Mesenchymal stem cell (in vitro differentiated cells and primary cell): ENCODE data around the gene MVP.
A peak's percentile ranks its signal among the peaks of the same experiment; 100 is the strongest.

ENCODE experiments used
- DNase-seq: peaks from one replicate; pipeline ENCODE4 v3.0.0-alpha.2; 2013
- H2AFZ ChIP-seq: one replicate; pipeline ENCODE4 v1.6.1; 2013; ENCODE audit warnings: low read depth, mild to moderate bottlenecking, control low read depth, inconsistent platforms, low read length, moderate library complexity
- H2AK5ac ChIP-seq: 2 replicates; pipeline ENCODE4 v1.6.1; 2013; ENCODE audit warnings: low read length, moderate library complexity, mild to moderate bottlenecking, inconsistent platforms; ENCODE audit not compliant: severe bottlenecking
- H2BK120ac ChIP-seq: one replicate; pipeline ENCODE4 v1.6.1; 2013; ENCODE audit warnings: low read depth, mild to moderate bottlenecking, inconsistent platforms, low read length, moderate library complexity
- H2BK12ac ChIP-seq, 2 experiments: one replicate each; pipeline ENCODE4 v1.6.1; 2013; ENCODE audit warnings: inconsistent platforms in 2 of 2, low read length in 2 of 2, mild to moderate bottlenecking in 2 of 2, moderate library complexity in 2 of 2, control low read depth in 1 of 2
- H2BK15ac ChIP-seq: one replicate; pipeline ENCODE4 v1.6.1; 2013; ENCODE audit warnings: mild to moderate bottlenecking, low read depth, inconsistent platforms; ENCODE audit not compliant: poor library complexity, severe bottlenecking
- H2BK5ac ChIP-seq: 2 replicates; pipeline ENCODE4 v1.6.1; 2013; ENCODE audit warnings: low read depth, mild to moderate bottlenecking, low read length, control low read depth, inconsistent platforms; ENCODE audit not compliant: poor library complexity, severe bottlenecking
- H3K14ac ChIP-seq, 2 experiments: one replicate each; pipeline ENCODE4 v1.6.1; 2013; ENCODE audit warnings: inconsistent platforms in 2 of 2, low read length in 2 of 2, control low read depth in 1 of 2, mild to moderate bottlenecking in 1 of 2, moderate library complexity in 1 of 2
- H3K18ac ChIP-seq, 2 experiments: one replicate each; pipeline ENCODE4 v1.6.1; 2013; ENCODE audit warnings: inconsistent platforms in 2 of 2, low read length in 2 of 2, control low read depth in 1 of 2, low read depth in 1 of 2, mild to moderate bottlenecking in 1 of 2
- H3K23ac ChIP-seq, 2 experiments: one replicate each; pipeline ENCODE4 v1.6.1; 2013; ENCODE audit warnings: inconsistent platforms in 2 of 2, low read length in 2 of 2, mild to moderate bottlenecking in 2 of 2, moderate library complexity in 2 of 2, control low read depth in 1 of 2
- H3K27ac ChIP-seq: 2 replicates; pipeline ENCODE4 v1.5.1; 2013; ENCODE audit warnings: mild to moderate bottlenecking, moderate library complexity, low read length, control low read depth, inconsistent platforms; ENCODE audit not compliant: poor library complexity, severe bottlenecking
- H3K27me3 ChIP-seq, 2 experiments: 2 replicates each; pipeline versions ENCODE4 v1.6.1 to v1.7.0; 2013; ENCODE audit warnings: low read length in 2 of 2, mild to moderate bottlenecking in 2 of 2, moderate library complexity in 2 of 2, control low read depth in 1 of 2, inconsistent platforms in 1 of 2; ENCODE audit not compliant: control insufficient read depth in 1 of 2, insufficient read depth in 1 of 2
- H3K36me3 ChIP-seq, 2 experiments: 2 replicates each; pipeline versions ENCODE4 v1.6.1 to v1.7.0; 2013; ENCODE audit warnings: low read length in 2 of 2, control low read depth in 1 of 2, inconsistent platforms in 1 of 2, low read depth in 1 of 2, mild to moderate bottlenecking in 1 of 2; ENCODE audit not compliant: insufficient read depth in 2 of 2, control insufficient read depth in 1 of 2
- H3K4ac ChIP-seq, 2 experiments: one replicate each; pipeline ENCODE4 v1.6.1; 2013; ENCODE audit warnings: inconsistent platforms in 2 of 2, low read length in 2 of 2, mild to moderate bottlenecking in 2 of 2, moderate library complexity in 2 of 2, control low read depth in 1 of 2, low read depth in 1 of 2
- H3K4me1 ChIP-seq: 2 replicates; pipeline ENCODE4 v1.6.1; 2013; ENCODE audit warnings: low read depth, low read length, control low read depth; ENCODE audit not compliant: control insufficient read depth, insufficient read depth
- H3K4me2 ChIP-seq: 2 replicates; pipeline ENCODE4 v1.6.1; 2013; ENCODE audit warnings: low read length, mild to moderate bottlenecking, inconsistent platforms; ENCODE audit not compliant: poor library complexity, severe bottlenecking
- H3K4me3 ChIP-seq, 2 experiments: 2 replicates each; pipeline versions ENCODE4 v1.5.1 to v1.7.0; 2013; ENCODE audit warnings: low read length in 2 of 2, mild to moderate bottlenecking in 2 of 2, control low read depth in 1 of 2, low read depth in 1 of 2; ENCODE audit not compliant: insufficient read depth in 1 of 2
- H3K79me1 ChIP-seq: replicated peaks from 2 replicates; pipeline ENCODE4 v1.6.1; 2013; ENCODE audit warnings: mild to moderate bottlenecking, control low read depth, low read length, inconsistent platforms; ENCODE audit not compliant: poor library complexity, severe bottlenecking
- H3K9ac ChIP-seq: 2 replicates; pipeline ENCODE4 v1.7.0; 2013; ENCODE audit warnings: mild to moderate bottlenecking, low read length, moderate library complexity
- H3K9me3 ChIP-seq: 2 replicates; pipeline ENCODE4 v1.7.0; 2013; ENCODE audit warnings: mild to moderate bottlenecking, low read length; ENCODE audit not compliant: control insufficient read depth
- H4K8ac ChIP-seq: one replicate; pipeline ENCODE4 v1.6.1; 2013; ENCODE audit warnings: inconsistent platforms, mild to moderate bottlenecking, low read length, moderate library complexity
- H4K91ac ChIP-seq: one replicate; pipeline ENCODE4 v1.6.1; 2013; ENCODE audit warnings: mild to moderate bottlenecking, low read length, inconsistent platforms
- WGBS: methylation state at CpG from one replicate; pipeline ENCODE4 v1.1.7; 2013; ENCODE audit warnings: mixed read lengths; 5-methylcytosine and 5-hydroxymethylcytosine counted together

The MVP gene

GRCh38 chr16:29821643-29822115, 1.4 kb downstream of the MVP start:
- H3K14ac ChIP-seq: no peak overlapping the region
- H3K9me3 ChIP-seq: no peaks in the 10 kb centered on the region
- H2BK120ac ChIP-seq: no peak overlapping the region
- H3K18ac ChIP-seq: peak overlapping the region; percentile 68 to 85
- H3K4ac ChIP-seq: peak overlapping the region; percentile 15 to 84
- H4K8ac ChIP-seq: peak overlapping the region; percentile 45
- peak overlapping the region; percentile 14 to 97 for H3K4me3 ChIP-seq
- 22% methylated on average over 7 of the region's 7 CpGs for WGBS
- DNase-seq: peak; percentile 86
- H2BK15ac ChIP-seq: no peak overlapping the region
- no peak overlapping the region for H3K23ac ChIP-seq
- peak overlapping the region; percentile 94 for H2BK5ac ChIP-seq
- peaks cover 51% of the 10 kb centered on the region for H3K4me1 ChIP-seq
- peaks cover 11 to 31% of the 10 kb centered on the region in 2 experiments for H3K36me3 ChIP-seq
- no peaks in the 10 kb centered on the region for H3K27me3 ChIP-seq
- H2AFZ ChIP-seq: no peak overlapping the region
- no peaks in the 10 kb centered on the region for H3K79me1 ChIP-seq
- peak overlapping the region; percentile 65 for H3K4me2 ChIP-seq
- peak overlapping the region in 1 of 2 experiments; percentile 75 for H2BK12ac ChIP-seq
- peak overlapping the region; percentile 94 for H4K91ac ChIP-seq
- peak overlapping the region; percentile 99 for H3K27ac ChIP-seq
- peak overlapping the region; percentile 99 for H2AK5ac ChIP-seq
- H3K9ac ChIP-seq: peak overlapping the region; percentile 97

- Histone ChIP-seq H3K4me2 (peak overlapping the region; percentile 13), H2AK5ac (peak overlapping the region; percentile 94), H4K91ac (peak overlapping the region; percentile 74), H3K27me3 (no peaks in the 10 kb centered on the region), H3K18ac (peak overlapping the region; percentile 71 to 72), H3K9ac (peak overlapping the region; percentile 85), H3K4me1 (peaks cover 41% of the 10 kb centered on the region), H2BK15ac (peak overlapping the region; percentile 95), H3K4me3 (peak overlapping the region in 1 of 2 experiments; percentile 72), H3K36me3 (peaks cover 0 to 19% of the 10 kb centered on the region in 2 experiments), H3K23ac (peak overlapping the region in 1 of 2 experiments; percentile 86), H3K14ac (peak overlapping the region; percentile 21 to 26), H3K79me1 (no peaks in the 10 kb centered on the region), H2BK5ac (peak overlapping the region; percentile 83), H2AFZ (no peak overlapping the region), H4K8ac (peak overlapping the region; percentile 36), H3K27ac (peak overlapping the region; percentile 96), H2BK120ac (peak overlapping the region; percentile 42), H3K9me3 (no peaks in the 10 kb centered on the region), H2BK12ac (peak overlapping the region; percentile 19 to 20), H3K4ac (peak overlapping the region; percentile 79 to 94)
- DNase-seq: peak; percentile 81
- WGBS: 8% methylated on average over 5 of the region's 7 CpGs
Observed at GRCh38 chr16:29824589-29825144, 4.4 kb downstream of the MVP start.

DNA sequence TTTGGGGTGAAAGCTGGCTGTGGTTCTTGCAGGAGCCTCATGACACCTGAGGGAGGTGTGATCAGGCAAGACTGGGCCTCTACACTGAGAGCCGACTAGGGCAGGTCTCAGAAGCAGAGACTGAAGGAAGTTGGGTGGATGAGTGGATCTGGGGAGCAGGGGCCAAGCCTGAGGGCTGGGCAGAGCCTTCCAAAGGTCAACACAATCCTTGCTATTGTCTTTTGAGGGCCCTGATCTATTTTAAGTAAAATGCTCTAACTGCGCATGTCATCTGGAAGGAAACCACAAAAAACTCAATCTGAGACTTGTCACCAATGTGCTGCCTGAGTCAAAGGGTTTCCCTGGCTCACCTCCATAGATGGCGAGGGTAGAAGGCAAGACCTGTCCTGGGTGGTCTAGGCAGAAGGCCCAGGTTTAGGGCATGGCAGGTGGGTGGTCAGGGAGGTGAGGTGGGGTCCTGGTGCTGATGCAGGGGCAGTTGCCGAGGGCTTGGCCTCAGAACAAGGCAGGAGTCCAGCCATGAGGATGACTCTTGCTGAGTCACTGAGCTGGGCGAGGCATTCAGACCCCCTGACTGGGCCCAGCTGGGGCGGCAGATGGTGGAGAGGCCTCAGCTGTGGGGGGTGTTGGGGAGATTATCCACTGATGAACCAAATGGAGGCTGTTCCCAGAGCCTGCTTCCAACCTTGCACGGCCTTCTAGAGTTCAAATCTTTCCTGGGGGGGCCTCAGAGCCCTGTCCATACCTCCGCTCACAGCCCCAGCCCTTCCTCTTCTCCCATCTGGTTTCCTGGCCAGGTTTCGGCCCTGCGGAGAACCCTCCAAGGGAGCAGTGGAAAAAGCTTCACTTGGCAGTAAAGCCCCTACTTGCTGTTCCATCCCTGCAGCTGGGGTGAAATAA, 5.1 kb downstream of the MVP start:
- Histone ChIP-seq H3K36me3 (peaks cover 5 to 22% of the 10 kb centered on the region in 2 experiments), H2BK12ac (peak overlapping the region; percentile 19 to 86), H3K23ac (peak overlapping the region in 1 of 2 experiments; percentile 86), H3K79me1 (no peaks in the 10 kb centered on the region), H2BK120ac (peak overlapping the region; percentile 69), H3K9ac (peak overlapping the region; percentile 85), H3K14ac (peak overlapping the region; percentile 21 to 26), H3K27ac (peak overlapping the region; percentile 96), H3K4ac (peak overlapping the region; percentile 79 to 94), H2BK5ac (peak overlapping the region; percentile 83), H3K27me3 (no peaks in the 10 kb centered on the region), H3K4me1 (peaks cover 44% of the 10 kb centered on the region), H2AFZ (no peak overlapping the region), H3K4me2 (peak overlapping the region; percentile 36), H3K18ac (peak overlapping the region; percentile 71 to 72), H4K8ac (peak overlapping the region; percentile 66), H4K91ac (peak overlapping the region; percentile 74), H3K4me3 (peak overlapping the region in 1 of 2 experiments; percentile 72), H2AK5ac (peak overlapping the region; percentile 94), H3K9me3 (no peaks in the 10 kb centered on the region), H2BK15ac (peak overlapping the region; percentile 95)
- 24% methylated on average over 10 of the region's 10 CpGs for WGBS
- peak; percentile 80 for DNase-seq

DNA sequence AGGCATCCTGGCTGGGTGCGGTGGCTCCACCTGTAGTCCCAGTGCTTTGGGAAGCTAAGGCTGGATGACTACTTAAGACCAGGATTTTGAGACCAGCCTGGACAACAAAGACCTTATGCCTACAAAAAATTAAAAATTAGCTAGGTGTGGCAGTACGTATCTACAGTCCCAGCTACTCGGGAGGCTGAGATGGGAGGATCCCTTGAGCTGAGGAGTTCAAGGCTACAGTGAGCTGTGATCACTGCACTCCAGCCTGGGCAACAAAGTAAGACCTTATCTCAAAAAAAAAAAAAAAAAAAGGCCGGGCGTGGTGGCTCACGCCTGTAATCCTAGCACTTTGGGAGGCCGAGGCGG, 6.1 kb downstream of the MVP start:
- peak overlapping the region; percentile 37 to 86 for H2BK12ac ChIP-seq
- H3K79me1 ChIP-seq: peaks cover 3% of the 10 kb centered on the region
- no peak overlapping the region for H2BK15ac ChIP-seq
- no peak for DNase-seq
- no peak overlapping the region for H2BK120ac ChIP-seq
- no peak overlapping the region for H3K4me2 ChIP-seq
- no peak overlapping the region for H2BK5ac ChIP-seq
- peak overlapping the region; percentile 96 for H3K27ac ChIP-seq
- H3K23ac ChIP-seq: no peak overlapping the region
- H3K14ac ChIP-seq: no peak overlapping the region
- no peaks in the 10 kb centered on the region for H3K9me3 ChIP-seq
- no peaks in the 10 kb centered on the region for H3K27me3 ChIP-seq
- H4K8ac ChIP-seq: no peak overlapping the region
- H3K4me3 ChIP-seq: peak overlapping the region in 1 of 2 experiments; percentile 72
- WGBS: 80% methylated on average over 3 of the region's 8 CpGs
- H3K36me3 ChIP-seq: peaks cover 15 to 32% of the 10 kb centered on the region in 2 experiments
- peaks cover 42% of the 10 kb centered on the region for H3K4me1 ChIP-seq
- peak overlapping the region; percentile 9 to 72 for H3K18ac ChIP-seq
- H2AFZ ChIP-seq: no peak overlapping the region
- H3K9ac ChIP-seq: peak overlapping the region; percentile 85
- H4K91ac ChIP-seq: peak overlapping the region; percentile 73
- peak overlapping the region; percentile 49 for H2AK5ac ChIP-seq
- no peak overlapping the region for H3K4ac ChIP-seq
